Choroid plexus epithelial cell (primary cell): Measurements from ENCODE around the gene SLITRK3.

ENCODE experiments used
- DNase-seq: peaks from one replicate; pipeline ENCODE4 v3.0.0-alpha.2; 2010; ENCODE audit warnings: low read depth
- H3K4me3 ChIP-seq: 2 replicates; pipeline ENCODE4 v1.5.1; 2011; ENCODE audit warnings: low read depth, mild to moderate bottlenecking, control low read depth, low read length, moderate library complexity
- CTCF ChIP-seq: conservative IDR thresholded peaks from 2 replicates; pipeline ENCODE4 v1.5.1; 2011; ENCODE audit warnings: low read depth, mild to moderate bottlenecking, control low read depth, inconsistent platforms, low read length, moderate library complexity

SLITRK3 gene

GRCh38 chr3:165197481-165197800, 1.3 kb upstream of the SLITRK3 start:
- no peak for DNase-seq
- no peak overlapping the region for H3K4me3 ChIP-seq
- no peak for TF ChIP-seq CTCF

GRCh38 chr3:165196577-165197480, 645 bp upstream of the SLITRK3 start:
- peak overlapping the region; percentile 33 for H3K4me3 ChIP-seq
- peak; percentile 3 for DNase-seq
- TF ChIP-seq CTCF, result no peak

- no peak for DNase-seq
- no peak for TF ChIP-seq CTCF
- H3K4me3 ChIP-seq, result no peak overlapping the region
Measured at GRCh38 chr3:165195241-165195639, 944 bp downstream of the SLITRK3 start.

- DNase-seq, result no peak
- TF ChIP-seq CTCF, result no peak
- H3K4me3 ChIP-seq, result no peak overlapping the region
Measured at GRCh38 chr3:165194511-165195240, 1.5 kb downstream of the SLITRK3 start.

- no peak overlapping the region for H3K4me3 ChIP-seq
- peak; percentile 2 for DNase-seq
- no peak for TF ChIP-seq CTCF
Measured at GRCh38 chr3:165193366-165194254, 2.6 kb downstream of the SLITRK3 start.

- DNase-seq, result no peak
- no peak for TF ChIP-seq CTCF
- H3K4me3 ChIP-seq, result no peak overlapping the region
Measured at GRCh38 chr3:165192610-165193192, 3.5 kb downstream of the SLITRK3 start.
